Measurements from ENCODE around the gene RAB1B. TPM values are rescaled to one million over a fixed set of nuclear protein-coding genes. Genes with fewer than 3 reads are reported as not detected.
"Not testable (repeated sequence)": the region's sequence is repeated elsewhere in the genome, so short reads cannot be mapped to it uniquely, and the experiment has no call there.

Gene RAB1B
- total RNA-seq, 2 experiments from 2014 or later: 118 to 124 TPM

GRCh38 chr11:66242095-66242765 is 26.2 kb upstream of the RAB1B start:
- intact Hi-C loops (cut with micrococcal nuclease): no loop called here
- Mint-ChIP-seq H3K4me1 (ENCODE audit: low read depth) (no peaks in the 10 kb centered on the region), H3K27ac (no peak overlapping the region), H3K27me3 (no peaks in the 10 kb centered on the region), H3K36me3 (peaks cover 30% of the 10 kb centered on the region), H3K9me3 (no peaks in the 10 kb centered on the region), H3K4me3 (no peak overlapping the region)
- DNase-seq: no peak
- POLR2A ChIA-PET: no interaction called here
- CTCF ChIA-PET: no interaction called here

- H3K27me3 Mint-ChIP-seq: no peaks in the 10 kb centered on the region
- intact Hi-C loops (cut with micrococcal nuclease): no loop called here
- ChIA-PET POLR2A (no interaction called here), CTCF (no interaction called here)
- peaks cover 26% of the 10 kb centered on the region for H3K36me3 Mint-ChIP-seq
- H3K27ac Mint-ChIP-seq: peak overlapping the region; percentile 39
- H3K4me1 Mint-ChIP-seq (ENCODE audit: low read depth): no peaks in the 10 kb centered on the region
- no peak for DNase-seq
- no peaks in the 10 kb centered on the region for H3K9me3 Mint-ChIP-seq
- no peak overlapping the region for H3K4me3 Mint-ChIP-seq
Observed at GRCh38 chr11:66243782-66244535, 24.5 kb upstream of the RAB1B start.

- no peak overlapping the region for H3K27ac Mint-ChIP-seq
- DNase-seq: no peak
- intact Hi-C loops (cut with micrococcal nuclease): no loop called here
- no peak overlapping the region for H3K4me3 Mint-ChIP-seq
- no peaks in the 10 kb centered on the region for H3K4me1 Mint-ChIP-seq (ENCODE audit: low read depth)
- H3K9me3 Mint-ChIP-seq: no peaks in the 10 kb centered on the region
- ChIA-PET CTCF (interaction anchor here (0.6 to 1.2 kb wide), 2 partner anchors 35 to 429 kb away, joined by 3 to 4 read pairs; no protein-coding TSS in a partner anchor), POLR2A (interaction anchor here (1.7 kb wide), 1 partner anchor 8 kb away, joined by 6 read pairs; no protein-coding TSS in a partner anchor)
- peaks cover 13% of the 10 kb centered on the region for H3K36me3 Mint-ChIP-seq
- no peaks in the 10 kb centered on the region for H3K27me3 Mint-ChIP-seq
Observed at GRCh38 chr11:66247295-66247694, 21.1 kb upstream of the RAB1B start.

GRCh38 chr11:66247801-66248200 is 20.6 kb upstream of the RAB1B start:
- peaks cover 10% of the 10 kb centered on the region for H3K36me3 Mint-ChIP-seq

GRCh38 chr11:66248903-66249302 is 19.5 kb upstream of the RAB1B start:
- Mint-ChIP-seq H3K27me3 (no peaks in the 10 kb centered on the region), H3K36me3 (peaks cover 8% of the 10 kb centered on the region), H3K9me3 (no peaks in the 10 kb centered on the region), H3K27ac (no peak overlapping the region), H3K4me1 (ENCODE audit: low read depth) (no peaks in the 10 kb centered on the region), H3K4me3 (no peak overlapping the region)
- ChIA-PET CTCF (no interaction called here), POLR2A (no interaction called here)
- no peak for DNase-seq
- intact Hi-C loops (cut with micrococcal nuclease): no loop called here

More at GRCh38 chr11:66247801-66248200, 20.6 kb upstream of the RAB1B start:
- H3K4me1 Mint-ChIP-seq (ENCODE audit: low read depth): no peaks in the 10 kb centered on the region
- no peaks in the 10 kb centered on the region for H3K27me3 Mint-ChIP-seq
- DNase-seq: no peak
- CTCF ChIA-PET: interaction anchor here (0.6 kb wide), 1 partner anchor 429 kb away, joined by 3 read pairs; no protein-coding TSS in a partner anchor
- H3K4me3 Mint-ChIP-seq: no peak overlapping the region
- POLR2A ChIA-PET: no interaction called here
- H3K9me3 Mint-ChIP-seq: no peaks in the 10 kb centered on the region
- intact Hi-C loops (cut with micrococcal nuclease): no loop called here
- H3K27ac Mint-ChIP-seq: no peak overlapping the region

- no peaks in the 10 kb centered on the region for H3K9me3 Mint-ChIP-seq
- CTCF ChIA-PET: interaction anchor here (0.5 kb wide), 1 partner anchor 170 kb away, joined by 3 read pairs; no protein-coding TSS in a partner anchor
- H3K4me1 Mint-ChIP-seq (ENCODE audit: low read depth): peaks cover 11% of the 10 kb centered on the region
- POLR2A ChIA-PET: interaction anchor here (0.6 kb wide), 2 partner anchors 11 to 14 kb away, joined by 3 read pairs; no protein-coding TSS in a partner anchor
- no peak overlapping the region for H3K4me3 Mint-ChIP-seq
- peaks cover 2% of the 10 kb centered on the region for H3K36me3 Mint-ChIP-seq
- H3K27ac Mint-ChIP-seq: no peak overlapping the region
- no peak for DNase-seq
- intact Hi-C loops (cut with micrococcal nuclease): no loop called here
- no peaks in the 10 kb centered on the region for H3K27me3 Mint-ChIP-seq
Observed at GRCh38 chr11:66251809-66252208, 16.6 kb upstream of the RAB1B start.

- DNase-seq; H3K9me3 Mint-ChIP-seq; H3K27me3 Mint-ChIP-seq; CTCF ChIA-PET; intact Hi-C loops (cut with micrococcal nuclease); H3K36me3 Mint-ChIP-seq; H3K27ac Mint-ChIP-seq; POLR2A ChIA-PET; H3K4me3 Mint-ChIP-seq: not testable (repeated sequence)
- peaks cover 13% of the 10 kb centered on the region for H3K4me1 Mint-ChIP-seq (ENCODE audit: low read depth)
Observed at GRCh38 chr11:66253081-66253480, 15.4 kb upstream of the RAB1B start.

GRCh38 chr11:66258473-66258893 is 10.0 kb upstream of the RAB1B start:
- intact Hi-C loops (cut with micrococcal nuclease): no loop called here
- CTCF ChIA-PET: interaction anchor here (0.6 to 1.8 kb wide), 4 partner anchors 24 to 374 kb away, joined by 3 to 5 read pairs (median 3); no protein-coding TSS in a partner anchor
- POLR2A ChIA-PET: interaction anchor here (1.0 kb wide), 1 partner anchor 33 kb away, joined by 3 read pairs; the partner anchor contains the start of gene TMEM151A
- peaks cover 20% of the 10 kb centered on the region for H3K36me3 Mint-ChIP-seq
- no peaks in the 10 kb centered on the region for H3K9me3 Mint-ChIP-seq
- DNase-seq: no peak
- H3K4me1 Mint-ChIP-seq (ENCODE audit: low read depth): peaks cover 31% of the 10 kb centered on the region
- no peaks in the 10 kb centered on the region for H3K27me3 Mint-ChIP-seq
- H3K27ac Mint-ChIP-seq: peak overlapping the region; percentile 70
- peak overlapping the region; percentile 96 for H3K4me3 Mint-ChIP-seq

- POLR2A ChIA-PET: interaction anchor here (1.0 kb wide), 1 partner anchor 32 kb away, joined by 3 read pairs; the partner anchor contains the start of gene TMEM151A
- Mint-ChIP-seq H3K4me1 (ENCODE audit: low read depth) (peaks cover 31% of the 10 kb centered on the region), H3K36me3 (peaks cover 20% of the 10 kb centered on the region), H3K9me3 (no peaks in the 10 kb centered on the region), H3K27me3 (no peaks in the 10 kb centered on the region), H3K27ac (no peak overlapping the region), H3K4me3 (peak overlapping the region; percentile 96)
- intact Hi-C loops (cut with micrococcal nuclease): no loop called here
- no peak for DNase-seq
- CTCF ChIA-PET: interaction anchor here (1.0 to 1.8 kb wide), 4 partner anchors 18 to 375 kb away, joined by 3 to 5 read pairs (median 4); no protein-coding TSS in a partner anchor
Observed at GRCh38 chr11:66259225-66259624, 9.2 kb upstream of the RAB1B start.

GRCh38 chr11:66259956-66260355 is 8.5 kb upstream of the RAB1B start:
- POLR2A ChIA-PET: interaction anchor here (0.7 kb wide), 1 partner anchor 38 kb away, joined by 5 read pairs; no protein-coding TSS in a partner anchor
- CTCF ChIA-PET: interaction anchor here (0.6 to 1.8 kb wide), 4 partner anchors 17 to 85 kb away, joined by 3 to 5 read pairs (median 4); partner anchors contain the start of gene BRMS1
- Mint-ChIP-seq H3K27ac (no peak overlapping the region), H3K4me1 (ENCODE audit: low read depth) (peaks cover 31% of the 10 kb centered on the region), H3K27me3 (no peaks in the 10 kb centered on the region), H3K9me3 (no peaks in the 10 kb centered on the region), H3K4me3 (no peak overlapping the region), H3K36me3 (peaks cover 20% of the 10 kb centered on the region)
- intact Hi-C loops (cut with micrococcal nuclease): no loop called here
- DNase-seq: no peak

- Mint-ChIP-seq H3K27me3 (no peaks in the 10 kb centered on the region), H3K9me3 (no peaks in the 10 kb centered on the region), H3K4me3 (no peak overlapping the region), H3K4me1 (ENCODE audit: low read depth) (peaks cover 22% of the 10 kb centered on the region), H3K36me3 (peaks cover 21% of the 10 kb centered on the region), H3K27ac (no peak overlapping the region)
- no peak for DNase-seq
- intact Hi-C loops (cut with micrococcal nuclease): no loop called here
- ChIA-PET CTCF (no interaction called here), POLR2A (no interaction called here)
Observed at GRCh38 chr11:66261578-66261977, 6.9 kb upstream of the RAB1B start.

GRCh38 chr11:66262191-66262590 is 6.2 kb upstream of the RAB1B start:
- ChIA-PET CTCF (interaction anchor here (0.6 kb wide), 1 partner anchor 167 kb away, joined by 5 read pairs; no protein-coding TSS in a partner anchor), POLR2A (no interaction called here)
- no peak overlapping the region for H3K27ac Mint-ChIP-seq
- H3K4me3 Mint-ChIP-seq: no peak overlapping the region
- H3K4me1 Mint-ChIP-seq (ENCODE audit: low read depth): peaks cover 22% of the 10 kb centered on the region
- intact Hi-C loops (cut with micrococcal nuclease): no loop called here
- H3K27me3 Mint-ChIP-seq: no peaks in the 10 kb centered on the region
- no peak for DNase-seq
- peaks cover 24% of the 10 kb centered on the region for H3K36me3 Mint-ChIP-seq
- no peaks in the 10 kb centered on the region for H3K9me3 Mint-ChIP-seq
